CD4-positive, alpha-beta T cell (primary cell): Measurements from ENCODE around the gene C15orf61. TPM values are rescaled to one million over a fixed set of nuclear protein-coding genes. Genes with fewer than 3 reads are reported as not detected.

Source experiments
- ATAC-seq: fragments of 200-7000 bp; cut with Tn5 transposase; one replicate; pipeline ENCODE4 v1.10.0; 2022; ENCODE audit warnings: mild to moderate bottlenecking; ENCODE audit not compliant: poor library complexity
- CTCF ChIA-PET: fragments of 350-600 bp; sonication (Branson Sonifier 250); formaldehyde crosslinking; loops from one replicate; lab custom pipeline; 2021; ENCODE audit warnings: antibody characterized with exemption, inconsistent platforms; lab: Charles Lee
- POLR2A ChIA-PET: fragments of 350-600 bp; sonication (Branson Sonifier 250); formaldehyde crosslinking; loops from one replicate; lab custom pipeline; 2021; ENCODE audit warnings: antibody characterized with exemption, inconsistent platforms; lab: Charles Lee
- DNase-seq, 14 experiments: peaks; one replicate each; pipeline ENCODE4 v3.0.0-alpha.2; 2013 to 2020; ENCODE audit warnings: mixed read lengths in 2 of 14
- H3K27ac ChIP-seq, 2 donors: one replicate each; pipeline versions ENCODE4 v1.5.1 to v1.7.0; 2013; ENCODE audit warnings: low read length in 2 of 2, low read depth in 1 of 2, mild to moderate bottlenecking in 1 of 2
- H3K27me3 ChIP-seq, 2 experiments: 1 replicate in 1 of 2; 2 replicates in 1 of 2; pipeline versions ENCODE4 v1.6.1 to v1.7.0; 2013; ENCODE audit warnings: low read length in 2 of 2, control low read depth in 1 of 2, mild to moderate bottlenecking in 1 of 2, moderate library complexity in 1 of 2; ENCODE audit not compliant: insufficient read depth in 2 of 2, control insufficient read depth in 1 of 2
- H3K36me3 ChIP-seq: one replicate; pipeline ENCODE4 v1.6.1; 2013; ENCODE audit warnings: low read length, control low read depth; ENCODE audit not compliant: insufficient read depth
- H3K4me1 ChIP-seq: one replicate; pipeline ENCODE4 v1.6.1; 2013; ENCODE audit warnings: low read length, control low read depth; ENCODE audit not compliant: insufficient read depth
- H3K4me3 ChIP-seq: one replicate; pipeline ENCODE4 v1.5.1; 2013; ENCODE audit warnings: mild to moderate bottlenecking, low read length, moderate library complexity
- H3K9me3 ChIP-seq, 2 experiments: 1 replicate in 1 of 2; 2 replicates in 1 of 2; pipeline versions ENCODE4 v1.6.1 to v1.7.0; 2013; ENCODE audit warnings: low read length in 2 of 2, mild to moderate bottlenecking in 2 of 2, control low read depth in 1 of 2, moderate library complexity in 1 of 2; ENCODE audit not compliant: control insufficient read depth in 1 of 2, insufficient read depth in 1 of 2
- H3K27ac Mint-ChIP-seq: one replicate; pipeline ENCODE4 v1.8.0; 2020; ENCODE audit warnings: mixed read lengths
- H3K27me3 Mint-ChIP-seq: one replicate; pipeline ENCODE4 v1.8.0; 2021; ENCODE audit warnings: mixed read lengths
- H3K36me3 Mint-ChIP-seq: one replicate; pipeline ENCODE4 v1.8.0; 2021; ENCODE audit warnings: low read depth, mixed read lengths
- H3K4me1 Mint-ChIP-seq: one replicate; pipeline ENCODE4 v1.8.0; 2021; ENCODE audit warnings: low read depth, mixed read lengths
- H3K4me3 Mint-ChIP-seq: one replicate; pipeline ENCODE4 v1.8.0; 2020; ENCODE audit warnings: mild to moderate bottlenecking, mixed read lengths
- H3K9me3 Mint-ChIP-seq: one replicate; pipeline ENCODE4 v1.8.0; 2020; ENCODE audit warnings: mixed read lengths
- CTCF ChIP-seq: fragments of 200-600 bp; IDR thresholded peaks from one replicate; pipeline ENCODE4 v1.8.0; 2022; ENCODE audit warnings: antibody characterized with exemption, mild to moderate bottlenecking
- intact Hi-C, 2 experiments: fragments of 100-400 bp; cut with DNase I in 1 of 2; cut with micrococcal nuclease in 1 of 2; formaldehyde crosslinking; loops; one replicate each; pipeline versions ENCODE4 v1.15.1 to v1.9.0; 2023 to 2025; cut with DNase I, micrococcal nuclease
- total RNA-seq, 174 experiments: library from RNA in 2 of 174; stranded (reverse) in 2 of 174; gene quantifications; one replicate each; pipeline ENCODE4 v1.2.3 and lab custom pipeline; 2021 to 2026

The C15orf61 gene
- total RNA-seq, 2 experiments from 2014 or later, result 11.3 to 12.0 TPM

GRCh38 chr15:67512933-67513714, 7.8 kb upstream of the C15orf61 start:
- no peak for TF ChIP-seq CTCF
- intact Hi-C loops, result loop anchor here in 1 of 2 experiments (5.0 kb wide), 1 partner anchor 34 kb away; no protein-coding TSS in a partner anchor
- H3K4me3 Mint-ChIP-seq, result no peak overlapping the region
- Histone ChIP-seq H3K27ac (no peak overlapping the region), H3K4me3 (no peak overlapping the region), H3K9me3 (no peaks in the 10 kb centered on the region), H3K27me3 (no peaks in the 10 kb centered on the region), H3K36me3 (peaks cover 3% of the 10 kb centered on the region), H3K4me1 (no peaks in the 10 kb centered on the region)
- no peaks in the 10 kb centered on the region for H3K9me3 Mint-ChIP-seq
- H3K27me3 Mint-ChIP-seq, result no peaks in the 10 kb centered on the region
- H3K4me1 Mint-ChIP-seq, result no peaks in the 10 kb centered on the region
- ATAC-seq, result no peak
- H3K27ac Mint-ChIP-seq, result no peak overlapping the region
- DNase-seq, result no peak
- ChIA-PET POLR2A (no interaction called here), CTCF (no interaction called here)
- H3K36me3 Mint-ChIP-seq, result peaks cover 29% of the 10 kb centered on the region

GRCh38 chr15:67515090-67515489, 5.8 kb upstream of the C15orf61 start:
- Mint-ChIP-seq H3K27ac (no peak overlapping the region), H3K4me1 (no peaks in the 10 kb centered on the region), H3K4me3 (no peak overlapping the region), H3K9me3 (no peaks in the 10 kb centered on the region), H3K27me3 (no peaks in the 10 kb centered on the region), H3K36me3 (peaks cover 29% of the 10 kb centered on the region)
- TF ChIP-seq CTCF, result no peak
- ChIA-PET CTCF (interaction anchor here (1.4 kb wide), 1 partner anchor 58 kb away, joined by 3 read pairs; no protein-coding TSS in a partner anchor), POLR2A (no interaction called here)
- intact Hi-C loops, result no loop called here
- ATAC-seq (no peak), DNase-seq (no peak)
- H3K9me3 ChIP-seq, result no peaks in the 10 kb centered on the region
- no peak overlapping the region for H3K4me3 ChIP-seq
- peaks cover 3% of the 10 kb centered on the region for H3K36me3 ChIP-seq
- no peaks in the 10 kb centered on the region for H3K27me3 ChIP-seq
- peaks cover 4% of the 10 kb centered on the region for H3K4me1 ChIP-seq
- H3K27ac ChIP-seq, result no peak overlapping the region

- H3K4me1 ChIP-seq, result peaks cover 8% of the 10 kb centered on the region
- H3K27me3 Mint-ChIP-seq, result no peaks in the 10 kb centered on the region
- H3K4me3 Mint-ChIP-seq, result no peak overlapping the region
- ATAC-seq, result no peak
- H3K36me3 Mint-ChIP-seq, result peaks cover 29% of the 10 kb centered on the region
- no peak overlapping the region for H3K27ac ChIP-seq
- DNase-seq, result no peak
- H3K27me3 ChIP-seq, result no peaks in the 10 kb centered on the region
- ChIA-PET POLR2A (no interaction called here), CTCF (interaction anchor here (1.4 kb wide), 1 partner anchor 59 kb away, joined by 3 read pairs; no protein-coding TSS in a partner anchor)
- TF ChIP-seq CTCF, result no peak
- no peaks in the 10 kb centered on the region for H3K4me1 Mint-ChIP-seq
- H3K27ac Mint-ChIP-seq, result no peak overlapping the region
- H3K9me3 ChIP-seq, result no peaks in the 10 kb centered on the region
- intact Hi-C loops, result no loop called here
- no peaks in the 10 kb centered on the region for H3K9me3 Mint-ChIP-seq
- no peak overlapping the region for H3K4me3 ChIP-seq
- H3K36me3 ChIP-seq, result peaks cover 3% of the 10 kb centered on the region
These were observed 5.4 kb upstream of the C15orf61 start for GRCh38 chr15:67515557-67515956.
